SK-N-SH (cell line): ENCODE results near the gene KMO. TPM values are rescaled to one million over a fixed set of nuclear protein-coding genes. Genes with fewer than 3 reads are reported as not detected.

Experiments
- CTCF ChIA-PET: fragments of 300-600, 350-600 bp; formaldehyde crosslinking; extraction: SDS; loops from one replicate; lab custom pipeline; 2021; lab: Yijun Ruan, JAX
- POLR2A ChIA-PET: fragments of 350-600 bp; sonication (Branson Sonifier 250); formaldehyde crosslinking; extraction: SDS; loops from one replicate; lab custom pipeline; 2020; ENCODE audit warnings: antibody characterized with exemption, inconsistent platforms; lab: Yijun Ruan, JAX
- DNase-seq: peaks from one replicate; pipeline ENCODE4 v3.0.0; 2012
- H2AFZ ChIP-seq: fragments of 200-600 bp; sonication (generic); 2 replicates; pipeline ENCODE4 v1.8.1; 2016; ENCODE audit warnings: antibody characterized with exemption, mild to moderate bottlenecking, low read depth
- H3F3A ChIP-seq: fragments of 200-600 bp; sonication (generic); replicated peaks from 2 replicates; pipeline ENCODE3; 2016; ENCODE audit warnings: antibody characterized with exemption, mild to moderate bottlenecking; ENCODE audit not compliant: insufficient read depth
- H3K27ac ChIP-seq, 2 experiments: fragments of 200-500 bp in 1 of 2; fragments of 200-600 bp in 1 of 2; sonication (Bioruptor generic) in 1 of 2; sonication (generic), shearing (Covaris generic) in 1 of 2; 2 replicates each; pipeline versions ENCODE4 v1.5.1 to v1.6.1; 2014 to 2016; ENCODE audit warnings: low read depth in 2 of 2, inconsistent platforms in 1 of 2, low read length in 1 of 2, mild to moderate bottlenecking in 1 of 2, mixed read lengths in 1 of 2
- H3K27me3 ChIP-seq: fragments of 200-600 bp; sonication (generic), shearing (Covaris generic); 2 replicates; pipeline ENCODE4 v1.6.1; 2016; ENCODE audit warnings: mixed run types; ENCODE audit not compliant: insufficient read depth
- H3K36me3 ChIP-seq, 2 experiments: fragments of 200-500 bp in 1 of 2; fragments of 200-600 bp in 1 of 2; sonication (Bioruptor generic) in 1 of 2; sonication (generic) in 1 of 2; replicated peaks in 1 of 2; 2 replicates each; pipeline versions ENCODE3 to v1.5.1; 2014 to 2016; ENCODE audit warnings: low read length in 1 of 2, mild to moderate bottlenecking in 1 of 2; ENCODE audit not compliant: insufficient read depth in 2 of 2, control insufficient read depth in 1 of 2
- H3K4me1 ChIP-seq, 2 experiments: fragments of 200-500 bp in 1 of 2; fragments of 200-600 bp in 1 of 2; sonication (Bioruptor generic) in 1 of 2; sonication (generic), shearing (Covaris generic) in 1 of 2; 2 replicates each; pipeline versions ENCODE4 v1.5.1 to v1.6.1; 2014 to 2016; ENCODE audit warnings: low read depth in 1 of 2, low read length in 1 of 2, mixed run types in 1 of 2; ENCODE audit not compliant: insufficient read depth in 2 of 2, control insufficient read depth in 1 of 2
- H3K4me2 ChIP-seq: fragments of 200-600 bp; sonication (generic), shearing (Covaris generic); 2 replicates; pipeline ENCODE4 v1.6.1; 2017; ENCODE audit warnings: mixed run types
- H3K4me3 ChIP-seq, 2 experiments: fragments of 200-500 bp in 1 of 2; fragments of 200-600 bp in 1 of 2; sonication (Bioruptor generic) in 1 of 2; sonication (generic), shearing (Covaris generic) in 1 of 2; 2 replicates each; pipeline versions ENCODE4 v1.5.1 to v1.8.1; 2014 to 2016; ENCODE audit warnings: low read depth in 2 of 2, inconsistent platforms in 1 of 2, low read length in 1 of 2, mild to moderate bottlenecking in 1 of 2, mixed read lengths in 1 of 2, moderate library complexity in 1 of 2
- H3K79me2 ChIP-seq: fragments of 200-600 bp; sonication (generic); 2 replicates; pipeline ENCODE4 v1.8.1; 2017; ENCODE audit warnings: mild to moderate bottlenecking; ENCODE audit not compliant: insufficient read depth
- H3K9ac ChIP-seq: fragments of 200-600 bp; sonication (generic); 2 replicates; pipeline ENCODE4 v1.6.1; 2017; ENCODE audit warnings: mixed run types
- H3K9me2 ChIP-seq: fragments of 200-600 bp; sonication (generic); 2 replicates; pipeline ENCODE4 v1.6.1; 2017; ENCODE audit warnings: mixed run types
- H3K9me3 ChIP-seq: fragments of 200-600 bp; sonication (generic); 2 replicates; pipeline ENCODE4 v1.6.1; 2017; ENCODE audit warnings: mixed run types, mild to moderate bottlenecking, moderate library complexity
- H4K20me1 ChIP-seq: fragments of 200-600 bp; sonication (generic); 2 replicates; pipeline ENCODE4 v1.6.1; 2017; ENCODE audit warnings: mild to moderate bottlenecking, mixed run types; ENCODE audit not compliant: insufficient read depth
- CHD2 ChIP-seq: fragments of 150-350 bp; IDR thresholded peaks from 2 replicates; pipeline ENCODE4 v1.6.1; 2018; ENCODE audit warnings: low read length; ENCODE audit not compliant: partially characterized antibody
- ELF1 ChIP-seq: IDR thresholded peaks from 2 replicates; pipeline ENCODE4 v1.4.0; 2012
- EP300 ChIP-seq, 2 experiments: IDR thresholded peaks; 2 replicates each; pipeline versions ENCODE4 v1.4.0 to v1.6.1; 2012; ENCODE audit warnings: borderline replicate concordance in 1 of 2, low read depth in 1 of 2, low read length in 1 of 2
- EZH2phosphoT487 ChIP-seq: fragments of 200-600 bp; sonication (generic); IDR thresholded peaks from 2 replicates; pipeline ENCODE4 v1.6.1; 2017; ENCODE audit warnings: low read depth, mixed run types, mild to moderate bottlenecking, antibody characterized with exemption, moderate library complexity, borderline replicate concordance
- FOXM1 ChIP-seq: IDR thresholded peaks from 2 replicates; pipeline ENCODE4 v1.4.0; 2012; ENCODE audit warnings: low read depth, mild to moderate bottlenecking
- GABPA ChIP-seq: IDR thresholded peaks from 2 replicates; pipeline ENCODE4 v1.4.0; 2012; ENCODE audit warnings: low read depth, mild to moderate bottlenecking
- GATA2 ChIP-seq: sonication (generic); formaldehyde crosslinking; IDR thresholded peaks from 2 replicates; pipeline ENCODE4 v1.5.0; 2020; ENCODE audit warnings: mild to moderate bottlenecking, missing genetic modification reagents
- JUND ChIP-seq: IDR thresholded peaks from 2 replicates; pipeline ENCODE4 v1.4.0; 2012
- MEF2A ChIP-seq: IDR thresholded peaks from 2 replicates; pipeline ENCODE4 v1.4.0; 2012; ENCODE audit warnings: low read depth, borderline replicate concordance
- NFIC ChIP-seq: IDR thresholded peaks from 2 replicates; pipeline ENCODE4 v1.4.0; 2012; ENCODE audit warnings: borderline replicate concordance
- NRF1 ChIP-seq: IDR thresholded peaks from 2 replicates; pipeline ENCODE4 v1.6.1; 2012; ENCODE audit warnings: low read depth, mild to moderate bottlenecking, low read length
- RAD21 ChIP-seq: IDR thresholded peaks from 2 replicates; pipeline ENCODE4 v1.6.1; 2012; ENCODE audit warnings: mild to moderate bottlenecking, low read length
- RXRA ChIP-seq: IDR thresholded peaks from 2 replicates; pipeline ENCODE4 v1.4.0; 2012; ENCODE audit warnings: low read depth, mild to moderate bottlenecking, borderline replicate concordance
- SIN3A ChIP-seq: IDR thresholded peaks from 2 replicates; pipeline ENCODE4 v1.6.1; 2012; ENCODE audit warnings: low read depth, mild to moderate bottlenecking, low read length, moderate library complexity, borderline replicate concordance
- TAF1 ChIP-seq: IDR thresholded peaks from 2 replicates; pipeline ENCODE4 v1.6.1; 2012; ENCODE audit warnings: low read depth, mild to moderate bottlenecking, low read length, moderate library complexity, borderline replicate concordance
- whole genome bisulfite sequencing: methylation state at CpG from one replicate; pipeline ENCODE4 v1.1.6; 2017; ENCODE audit warnings: low lambda C conversion rate; 5-methylcytosine and 5-hydroxymethylcytosine counted together
- polyA plus RNA-seq, 3 experiments: library from polyadenylated mRNA; depleted of rRNA; stranded (reverse); fragments of >200 nt; gene quantifications; 2 replicates each; pipeline ENCODE4 v1.2.3, GENCODE V29; 2012
- TF ChIP-seq, protein P1 (sequence below): fragments of 150-350 bp; IDR thresholded peaks from 2 replicates; pipeline ENCODE4 v1.6.1; 2017; ENCODE audit warnings: antibody characterized with exemption, low read length, low read depth, borderline replicate concordance
- TF ChIP-seq, protein P2 (sequence below): fragments of 200-600 bp; sonication (generic); IDR thresholded peaks from 2 replicates; pipeline ENCODE4 v1.6.1; 2017; ENCODE audit warnings: antibody characterized with exemption, mild to moderate bottlenecking, moderate library complexity
- TF ChIP-seq, protein P3 (sequence below): IDR thresholded peaks from 2 replicates; pipeline ENCODE4 v1.6.1; 2012; ENCODE audit warnings: mild to moderate bottlenecking, low read depth, low read length, moderate library complexity

The KMO gene
- polyA plus RNA-seq, 1 of the 3 experiments (the other 2 are of a cell fraction): not detected

DNA sequence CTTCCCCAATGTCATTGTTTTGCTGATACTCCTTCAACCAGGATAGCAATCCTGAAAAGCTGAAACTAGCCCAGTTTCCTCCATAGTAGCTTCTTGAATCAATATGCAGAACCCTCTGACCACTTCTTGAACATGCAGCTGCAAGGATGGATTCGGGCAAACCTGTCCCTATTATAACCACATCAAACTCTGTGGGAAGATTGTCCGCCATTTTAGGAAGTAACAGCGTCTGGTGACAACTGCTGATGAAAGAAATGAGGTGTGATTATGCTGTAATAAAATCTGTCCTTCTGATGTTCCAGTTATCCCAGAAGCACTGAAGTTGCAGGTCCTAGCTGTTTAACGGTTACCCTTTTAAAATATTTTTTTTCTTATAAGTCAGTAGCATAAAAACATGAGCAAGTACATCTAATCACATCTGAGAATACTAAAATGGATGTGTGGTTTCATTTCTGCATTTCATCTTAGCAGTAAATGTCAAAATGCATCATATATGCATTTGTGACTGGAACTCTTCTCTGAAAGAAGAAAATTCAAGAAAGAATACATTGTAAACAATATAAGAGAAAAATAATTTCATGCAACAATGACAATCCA lies 103.5 kb downstream of the KMO start:
- H3F3A ChIP-seq: no peaks in the 10 kb centered on the region
- DNase-seq: no peak
- H3K79me2 ChIP-seq: peaks cover 35% of the 10 kb centered on the region
- no peak for TF ChIP-seq JUND
- no peak for TF ChIP-seq GABPA
- no peak for TF ChIP-seq TAF1
- TF ChIP-seq MEF2A: no peak
- no peak for TF ChIP-seq ELF1
- TF ChIP-seq GATA2 (CRISPR knock-in tag): no peak
- no peak for TF ChIP-seq EZH2phosphoT487
- TF ChIP-seq CHD2: no peak
- TF ChIP-seq EP300 (IDR thresholded peaks at IDR 0.05; ENCODE audit: borderline replicate concordance in 1 of 2, low read depth in 1 of 2, low read length in 1 of 2): no peak
- TF ChIP-seq, protein P1, sequence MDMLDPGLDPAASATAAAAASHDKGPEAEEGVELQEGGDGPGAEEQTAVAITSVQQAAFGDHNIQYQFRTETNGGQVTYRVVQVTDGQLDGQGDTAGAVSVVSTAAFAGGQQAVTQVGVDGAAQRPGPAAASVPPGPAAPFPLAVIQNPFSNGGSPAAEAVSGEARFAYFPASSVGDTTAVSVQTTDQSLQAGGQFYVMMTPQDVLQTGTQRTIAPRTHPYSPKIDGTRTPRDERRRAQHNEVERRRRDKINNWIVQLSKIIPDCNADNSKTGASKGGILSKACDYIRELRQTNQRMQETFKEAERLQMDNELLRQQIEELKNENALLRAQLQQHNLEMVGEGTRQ: no peak
- no peak for TF ChIP-seq RAD21
- TF ChIP-seq, protein P2, sequence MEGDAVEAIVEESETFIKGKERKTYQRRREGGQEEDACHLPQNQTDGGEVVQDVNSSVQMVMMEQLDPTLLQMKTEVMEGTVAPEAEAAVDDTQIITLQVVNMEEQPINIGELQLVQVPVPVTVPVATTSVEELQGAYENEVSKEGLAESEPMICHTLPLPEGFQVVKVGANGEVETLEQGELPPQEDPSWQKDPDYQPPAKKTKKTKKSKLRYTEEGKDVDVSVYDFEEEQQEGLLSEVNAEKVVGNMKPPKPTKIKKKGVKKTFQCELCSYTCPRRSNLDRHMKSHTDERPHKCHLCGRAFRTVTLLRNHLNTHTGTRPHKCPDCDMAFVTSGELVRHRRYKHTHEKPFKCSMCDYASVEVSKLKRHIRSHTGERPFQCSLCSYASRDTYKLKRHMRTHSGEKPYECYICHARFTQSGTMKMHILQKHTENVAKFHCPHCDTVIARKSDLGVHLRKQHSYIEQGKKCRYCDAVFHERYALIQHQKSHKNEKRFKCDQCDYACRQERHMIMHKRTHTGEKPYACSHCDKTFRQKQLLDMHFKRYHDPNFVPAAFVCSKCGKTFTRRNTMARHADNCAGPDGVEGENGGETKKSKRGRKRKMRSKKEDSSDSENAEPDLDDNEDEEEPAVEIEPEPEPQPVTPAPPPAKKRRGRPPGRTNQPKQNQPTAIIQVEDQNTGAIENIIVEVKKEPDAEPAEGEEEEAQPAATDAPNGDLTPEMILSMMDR: no peak
- no peak for TF ChIP-seq NFIC
- TF ChIP-seq, protein P3, sequence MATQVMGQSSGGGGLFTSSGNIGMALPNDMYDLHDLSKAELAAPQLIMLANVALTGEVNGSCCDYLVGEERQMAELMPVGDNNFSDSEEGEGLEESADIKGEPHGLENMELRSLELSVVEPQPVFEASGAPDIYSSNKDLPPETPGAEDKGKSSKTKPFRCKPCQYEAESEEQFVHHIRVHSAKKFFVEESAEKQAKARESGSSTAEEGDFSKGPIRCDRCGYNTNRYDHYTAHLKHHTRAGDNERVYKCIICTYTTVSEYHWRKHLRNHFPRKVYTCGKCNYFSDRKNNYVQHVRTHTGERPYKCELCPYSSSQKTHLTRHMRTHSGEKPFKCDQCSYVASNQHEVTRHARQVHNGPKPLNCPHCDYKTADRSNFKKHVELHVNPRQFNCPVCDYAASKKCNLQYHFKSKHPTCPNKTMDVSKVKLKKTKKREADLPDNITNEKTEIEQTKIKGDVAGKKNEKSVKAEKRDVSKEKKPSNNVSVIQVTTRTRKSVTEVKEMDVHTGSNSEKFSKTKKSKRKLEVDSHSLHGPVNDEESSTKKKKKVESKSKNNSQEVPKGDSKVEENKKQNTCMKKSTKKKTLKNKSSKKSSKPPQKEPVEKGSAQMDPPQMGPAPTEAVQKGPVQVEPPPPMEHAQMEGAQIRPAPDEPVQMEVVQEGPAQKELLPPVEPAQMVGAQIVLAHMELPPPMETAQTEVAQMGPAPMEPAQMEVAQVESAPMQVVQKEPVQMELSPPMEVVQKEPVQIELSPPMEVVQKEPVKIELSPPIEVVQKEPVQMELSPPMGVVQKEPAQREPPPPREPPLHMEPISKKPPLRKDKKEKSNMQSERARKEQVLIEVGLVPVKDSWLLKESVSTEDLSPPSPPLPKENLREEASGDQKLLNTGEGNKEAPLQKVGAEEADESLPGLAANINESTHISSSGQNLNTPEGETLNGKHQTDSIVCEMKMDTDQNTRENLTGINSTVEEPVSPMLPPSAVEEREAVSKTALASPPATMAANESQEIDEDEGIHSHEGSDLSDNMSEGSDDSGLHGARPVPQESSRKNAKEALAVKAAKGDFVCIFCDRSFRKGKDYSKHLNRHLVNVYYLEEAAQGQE: no peak
- no peak for TF ChIP-seq RXRA
- TF ChIP-seq SIN3A: no peak
- TF ChIP-seq NRF1: no peak
- no peak for TF ChIP-seq FOXM1
- no peak overlapping the region for H3K4me3 ChIP-seq
- no peak overlapping the region for H2AFZ ChIP-seq
- peaks cover 23 to 33% of the 10 kb centered on the region in 2 experiments for H3K36me3 ChIP-seq
- no peaks in the 10 kb centered on the region for H3K9me3 ChIP-seq
- no peak overlapping the region for H3K4me2 ChIP-seq
- POLR2A ChIA-PET: no interaction called here
- no peaks in the 10 kb centered on the region; the same call in 1 of the 2 replicates for H3K9me2 ChIP-seq
- no peaks in the 10 kb centered on the region for H3K27me3 ChIP-seq
- CTCF ChIA-PET: interaction anchor here (0.7 to 1.8 kb wide), 2 partner anchors 25 to 105 kb away, joined by 3 to 8 read pairs; no protein-coding TSS in a partner anchor
- WGBS: 92% methylated on average over 4 of the region's 4 CpGs
- H3K27ac ChIP-seq: no peak overlapping the region
- no peaks in the 10 kb centered on the region for H4K20me1 ChIP-seq
- no peak overlapping the region for H3K9ac ChIP-seq
- peaks cover 11 to 20% of the 10 kb centered on the region in 2 experiments for H3K4me1 ChIP-seq
